Measurements from ENCODE around the gene STK16. TPM values are rescaled to one million over a fixed set of nuclear protein-coding genes. Genes with fewer than 3 reads are reported as not detected.
A peak's percentile ranks its signal among the peaks of the same experiment; 100 is the strongest.

The STK16 gene
- total and polyA plus RNA-seq, 12 donors = 19.2 to 55.8 (median 26.8) TPM

- no peak for DNase-seq
- no peaks in the 10 kb centered on the region for H3K9me3 ChIP-seq (replicated peaks in 1 of 3)
- intact Hi-C loops (cut with DNase I) = loop anchor here (5.0 to 10.0 kb wide), 2 partner anchors 42 to 50 kb away; partner anchors contain the start of genes NHEJ1 (in 1 of the 2) and SLC23A3 (in 1 of the 2)
- H3K27ac ChIP-seq = no peak overlapping the region
- no peaks in the 10 kb centered on the region for H3K27me3 ChIP-seq
- 91 to 96% (median 92%) methylated on average over 6 of the region's 6 CpGs for WGBS, 4 donors
- H3K36me3 ChIP-seq (replicated peaks in 1 of 2) = peaks cover 0 to 50% of the 10 kb centered on the region in 2 donors
- TF ChIP-seq CTCF (IDR thresholded peaks at IDR 0.05) (no peak), POLR2A (IDR thresholded peaks at IDR 0.05) (no peak)
- peaks cover 23 to 30% of the 10 kb centered on the region in 2 donors for H3K4me1 ChIP-seq (replicated peaks in 1 of 2)
- no peak overlapping the region for H3K4me3 ChIP-seq
These were observed 30.5 kb upstream of the STK16 start for GRCh38 chr2:219214786-219215185.

- H3K4me1 ChIP-seq (replicated peaks in 1 of 2) = peaks cover 23 to 30% of the 10 kb centered on the region in 2 donors
- 90 to 94% (median 93%) methylated on average over 20 to 27 of the region's 27 CpGs for WGBS, 4 donors
- no peak for DNase-seq
- H3K27me3 ChIP-seq = no peaks in the 10 kb centered on the region
- no peak for TF ChIP-seq CTCF (IDR thresholded peaks at IDR 0.05)
- TF ChIP-seq POLR2A (IDR thresholded peaks at IDR 0.05) = no peak
- intact Hi-C loops (cut with DNase I) = loop anchor here in 1 of 2 donors (10.0 kb wide), 1 partner anchor 51 kb away; the partner anchor contains the start of gene NHEJ1
- H3K27ac ChIP-seq = peak overlapping the region in 1 of 5 donors; percentile 8
- no peak overlapping the region for H3K4me3 ChIP-seq
- peaks cover 0 to 52% of the 10 kb centered on the region in 2 donors for H3K36me3 ChIP-seq (replicated peaks in 1 of 2)
- H3K9me3 ChIP-seq (replicated peaks in 1 of 3) = no peaks in the 10 kb centered on the region
These were observed 29.3 kb upstream of the STK16 start for GRCh38 chr2:219215871-219216534.

GRCh38 chr2:219216535-219216915, 28.8 kb upstream of the STK16 start:
- Histone ChIP-seq H3K4me1 (replicated peaks in 1 of 2) (peaks cover 23 to 30% of the 10 kb centered on the region in 2 donors), H3K27me3 (no peaks in the 10 kb centered on the region), H3K9me3 (replicated peaks in 1 of 3) (no peaks in the 10 kb centered on the region), H3K36me3 (replicated peaks in 1 of 2) (peaks cover 0 to 57% of the 10 kb centered on the region in 2 donors), H3K4me3 (no peak overlapping the region), H3K27ac (peak overlapping the region in 2 of 5 donors; percentile 8 to 97)
- 83 to 92% (median 90%) methylated on average over 2 to 6 of the region's 6 CpGs for WGBS, 4 donors
- intact Hi-C loops (cut with DNase I) = loop anchor here in 1 of 2 donors (10.0 kb wide), 1 partner anchor 52 kb away; the partner anchor contains the start of gene NHEJ1
- DNase-seq = no peak
- TF ChIP-seq CTCF (IDR thresholded peaks at IDR 0.05) = no peak
- TF ChIP-seq POLR2A (IDR thresholded peaks at IDR 0.05) = no peak

- H3K4me1 ChIP-seq (replicated peaks in 1 of 2) = peaks cover 23 to 30% of the 10 kb centered on the region in 2 donors
- WGBS, 4 donors = 0 to 1% (median 1%) methylated on average over 16 to 37 of the region's 37 CpGs
- H3K36me3 ChIP-seq (replicated peaks in 1 of 2) = peaks cover 0 to 60% of the 10 kb centered on the region in 2 donors
These were observed 27.0 kb upstream of the STK16 start for GRCh38 chr2:219218217-219218731.

More at GRCh38 chr2:219218217-219218731, 27.0 kb upstream of the STK16 start:
- peak overlapping the region; percentile 82 to 97 (median 92) for H3K27ac ChIP-seq
- no peaks in the 10 kb centered on the region for H3K9me3 ChIP-seq (replicated peaks in 1 of 3)
- DNase-seq = peak; percentile 66 to 85 (median 80)
- H3K27me3 ChIP-seq = no peaks in the 10 kb centered on the region
- intact Hi-C loops (cut with DNase I) = loop anchor here in 1 of 2 donors (10.0 kb wide), 1 partner anchor 53 kb away; the partner anchor contains the start of gene NHEJ1
- TF ChIP-seq POLR2A (IDR thresholded peaks at IDR 0.05) (peak; percentile 8 to 38), CTCF (IDR thresholded peaks at IDR 0.05) (peak in 1 of 6 experiments; percentile 9)
- H3K4me3 ChIP-seq = peak overlapping the region in 2 of 4 donors; percentile 46 to 69
